GM18858 (cell line): ENCODE data around the gene SCN5A.

ENCODE experiments used
- ATAC-seq: cut with Tn5 transposase; IDR thresholded peaks from one replicate; pipeline ENCODE4 v1.9.1; 2021; ENCODE audit not compliant: unreplicated experiment

The SCN5A gene

GRCh38 chr3:38649500-38650247 is at the start of gene SCN5A:
TSS of gene SCN5A (minus strand) at chr3:38649687. CDS start at chr3:38633307, 16,380 bp downstream.
- no peak for ATAC-seq

- ATAC-seq: no peak
These were observed 49.3 kb upstream of the SCN5A start for GRCh38 chr3:38698760-38699159.

- no peak for ATAC-seq
These were observed 48.6 kb upstream of the SCN5A start for GRCh38 chr3:38698061-38698460.

- no peak for ATAC-seq
These were observed 46.5 kb upstream of the SCN5A start for GRCh38 chr3:38696034-38696433.

GRCh38 chr3:38690185-38690584 is 40.7 kb upstream of the SCN5A start:
- ATAC-seq: no peak

GRCh38 chr3:38689774-38690173 is 40.3 kb upstream of the SCN5A start:
- no peak for ATAC-seq

- no peak for ATAC-seq
These were observed 39.9 kb upstream of the SCN5A start for GRCh38 chr3:38689346-38689745.

- no peak for ATAC-seq
These were observed 37.8 kb upstream of the SCN5A start for GRCh38 chr3:38687321-38687720.

- no peak for ATAC-seq
These were observed 35.1 kb upstream of the SCN5A start for GRCh38 chr3:38684546-38684945.

- no peak for ATAC-seq
These were observed 20.2 kb upstream of the SCN5A start for GRCh38 chr3:38669668-38670067.

- no peak for ATAC-seq
These were observed 13.1 kb upstream of the SCN5A start for GRCh38 chr3:38662544-38662943.

GRCh38 chr3:38658841-38659240 is 9.4 kb upstream of the SCN5A start:
- no peak for ATAC-seq

GRCh38 chr3:38657369-38657768 is 7.9 kb upstream of the SCN5A start:
- no peak for ATAC-seq

GRCh38 chr3:38655708-38656300 is 6.3 kb upstream of the SCN5A start:
- no peak for ATAC-seq

- no peak for ATAC-seq
These were observed 4.4 kb upstream of the SCN5A start for GRCh38 chr3:38653685-38654537.

- no peak for ATAC-seq
These were observed 3.4 kb upstream of the SCN5A start for GRCh38 chr3:38652934-38653333.

GRCh38 chr3:38651153-38651789 is 1.8 kb upstream of the SCN5A start:
- no peak for ATAC-seq

GRCh38 chr3:38650248-38650951 is 913 bp upstream of the SCN5A start:
- ATAC-seq: no peak

GRCh38 chr3:38648659-38649499 is 608 bp downstream of the SCN5A start:
- no peak for ATAC-seq
